ENCODE results near the gene BZW2.

The BZW2 gene

GRCh38 chr7:16645593-16646471, at the start of gene BZW2, which contains the start of gene ANKMY2:
TSS of gene BZW2 (plus strand) at chr7:16646181. CDS start at chr7:16665444, 19,263 bp downstream.
TSS of gene ANKMY2 (minus strand) at chr7:16645754. CDS start at chr7:16645573, 181 bp downstream.
- DNase-seq (ENCODE audit: low read depth) = peak; percentile 97

- no peak for DNase-seq (ENCODE audit: low read depth)
Observed at GRCh38 chr7:16598015-16598414, 48.0 kb upstream of the BZW2 start.

GRCh38 chr7:16599860-16600259, 46.1 kb upstream of the BZW2 start:
- DNase-seq (ENCODE audit: low read depth) = no peak

- DNase-seq (ENCODE audit: low read depth) = no peak
Observed at GRCh38 chr7:16603633-16604032, 42.3 kb upstream of the BZW2 start.

GRCh38 chr7:16604054-16604453, 41.9 kb upstream of the BZW2 start:
- peak; percentile 42 for DNase-seq (ENCODE audit: low read depth)

GRCh38 chr7:16606704-16607103, 39.3 kb upstream of the BZW2 start:
- DNase-seq (ENCODE audit: low read depth) = no peak

- DNase-seq (ENCODE audit: low read depth) = peak; percentile 32
Observed at GRCh38 chr7:16609842-16610450, 36.0 kb upstream of the BZW2 start.

DNA sequence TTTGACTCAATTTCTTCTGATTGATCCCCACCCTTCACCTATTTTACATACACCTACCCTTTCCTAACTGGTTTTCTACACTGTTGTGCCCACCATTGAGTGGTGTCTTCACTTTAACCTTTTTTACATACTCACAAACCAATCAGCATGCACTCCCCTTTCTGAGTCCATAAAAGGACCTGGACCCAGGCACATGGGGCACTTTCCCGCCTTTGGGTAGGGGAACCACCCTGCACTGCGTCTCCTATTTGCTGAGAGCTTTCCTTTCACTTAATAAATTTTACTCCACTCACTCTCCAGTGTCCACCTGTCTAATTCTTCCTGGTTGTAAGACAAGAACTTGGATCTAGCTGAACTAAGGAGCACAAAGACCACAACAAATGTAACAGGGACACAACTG, 34.3 kb upstream of the BZW2 start:
- DNase-seq (ENCODE audit: low read depth) = no peak

DNA sequence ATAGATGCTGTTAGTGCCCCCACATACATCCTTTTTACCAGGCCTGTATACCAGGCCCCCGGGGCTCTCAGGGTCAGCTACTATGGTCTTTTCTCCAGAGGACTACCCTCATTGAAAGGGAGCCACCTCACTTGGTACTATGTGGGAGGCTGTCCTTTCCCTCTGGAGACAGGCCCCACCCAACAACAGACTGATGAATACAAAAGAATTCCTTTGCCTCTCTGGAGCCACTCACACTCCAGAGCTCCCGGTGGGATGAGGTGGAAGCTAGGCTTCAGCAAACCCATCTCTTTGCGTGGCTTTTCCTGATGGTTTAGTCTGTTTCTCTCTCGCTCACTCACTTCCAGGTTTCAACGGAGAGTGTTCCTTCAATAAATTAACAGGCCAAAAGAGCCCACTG, 30.8 kb upstream of the BZW2 start:
- DNase-seq (ENCODE audit: low read depth) = no peak

- DNase-seq (ENCODE audit: low read depth) = no peak
Observed at GRCh38 chr7:16616122-16616521, 29.9 kb upstream of the BZW2 start.

DNA sequence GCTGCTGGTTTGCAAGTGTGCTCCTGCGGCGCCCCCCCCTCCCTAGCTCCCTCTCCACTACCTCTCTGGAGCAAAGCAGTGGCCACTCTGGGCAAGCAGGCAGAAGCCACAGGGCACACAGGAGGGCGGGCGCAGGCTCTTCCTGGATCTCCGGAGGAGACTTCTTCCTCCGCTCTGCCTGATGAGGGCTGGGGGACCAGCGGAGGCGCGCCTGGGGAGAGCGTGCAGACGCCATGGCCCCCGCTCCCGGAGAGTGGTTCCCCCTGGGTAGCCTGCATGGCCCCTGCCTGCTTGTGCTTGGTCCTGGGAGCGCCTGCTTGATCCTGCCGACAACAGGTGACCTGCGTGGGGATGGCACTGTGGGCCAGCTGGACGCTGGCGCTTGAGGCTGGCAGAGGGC, 29.4 kb upstream of the BZW2 start:
- no peak for DNase-seq (ENCODE audit: low read depth)

GRCh38 chr7:16619979-16620408, 26.0 kb upstream of the BZW2 start:
- DNase-seq (ENCODE audit: low read depth) = no peak

DNA sequence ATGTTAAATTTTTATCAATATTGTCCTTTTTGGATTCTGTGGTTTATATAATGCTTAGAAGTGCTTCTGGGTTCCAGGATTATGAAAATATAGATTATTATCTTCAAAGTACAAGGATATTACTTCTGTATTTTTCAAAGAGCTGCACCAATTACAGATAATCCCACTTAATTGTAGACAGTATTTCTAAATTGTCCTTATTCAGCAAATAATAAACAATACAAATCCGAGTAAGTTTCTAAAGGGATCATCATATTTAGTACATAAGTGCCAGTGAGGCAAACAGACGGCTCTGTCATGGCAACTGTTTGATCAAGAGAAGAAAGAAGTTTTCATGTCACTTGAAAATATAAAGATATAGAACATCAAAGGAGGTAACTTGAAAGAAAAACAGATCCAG, 19.6 kb upstream of the BZW2 start:
- no peak for DNase-seq (ENCODE audit: low read depth)

- DNase-seq (ENCODE audit: low read depth) = peak; percentile 61
Observed at GRCh38 chr7:16627236-16627635, 18.7 kb upstream of the BZW2 start.

- DNase-seq (ENCODE audit: low read depth) = no peak
Observed at GRCh38 chr7:16630654-16631053, 15.3 kb upstream of the BZW2 start.

DNA sequence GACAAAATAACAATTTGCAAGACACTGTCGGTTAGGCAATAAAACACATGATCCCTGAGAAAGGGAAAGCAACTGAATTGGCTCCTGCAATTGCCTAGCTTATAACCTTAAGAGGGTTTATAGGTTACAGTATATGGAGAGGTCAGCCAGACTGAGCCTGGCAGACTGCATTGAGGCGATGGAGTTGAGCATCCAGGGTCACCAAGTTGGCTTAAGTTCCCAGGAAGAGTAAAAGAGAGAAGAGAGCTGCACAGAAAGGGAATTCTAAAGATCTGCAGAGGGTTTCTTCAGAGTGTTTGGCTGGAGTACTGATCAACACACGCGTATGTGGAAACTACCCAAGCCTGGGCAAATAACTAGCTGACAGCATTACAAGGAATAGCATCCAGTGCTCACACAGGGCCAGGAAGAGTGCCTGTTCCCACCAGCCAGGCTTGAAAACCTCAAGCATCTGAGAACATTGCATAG, 11.7 kb upstream of the BZW2 start:
- DNase-seq (ENCODE audit: low read depth) = no peak

GRCh38 chr7:16636555-16637101, 9.4 kb upstream of the BZW2 start:
- DNase-seq (ENCODE audit: low read depth) = peak; percentile 81

- no peak for DNase-seq (ENCODE audit: low read depth)
Observed at GRCh38 chr7:16637379-16637778, 8.6 kb upstream of the BZW2 start.

GRCh38 chr7:16638282-16639280, 7.4 kb upstream of the BZW2 start:
- DNase-seq (ENCODE audit: low read depth) = no peak

DNA sequence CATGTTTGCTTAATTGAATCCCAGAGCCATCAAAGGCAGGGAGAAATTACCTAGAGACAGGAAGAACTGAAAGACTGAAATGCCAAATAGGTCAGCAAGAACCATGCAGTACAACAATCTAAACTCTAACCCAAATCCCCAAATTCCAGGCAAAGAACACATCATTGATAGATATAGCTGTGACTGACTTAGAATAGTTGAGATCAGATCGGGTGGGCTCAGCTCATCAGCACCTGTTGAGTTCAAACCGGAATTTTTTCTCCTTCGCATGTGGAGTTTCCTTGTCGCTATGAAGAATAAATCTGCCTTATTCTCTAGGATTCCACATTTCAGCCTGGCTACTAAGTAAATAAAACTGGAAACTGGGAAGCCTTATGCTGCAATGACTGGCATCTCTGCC, 1.8 kb upstream of the BZW2 start:
- no peak for DNase-seq (ENCODE audit: low read depth)
